H1 (cell line): ENCODE measurements around the gene AASDH. TPM values are rescaled to one million over a fixed set of nuclear protein-coding genes. Genes with fewer than 3 reads are reported as not detected.

Experiments used
- CTCF ChIA-PET: fragments of 300-600 bp; sonication (Branson Sonifier 250); formaldehyde crosslinking; loops from one replicate; lab custom pipeline; 2021; ENCODE audit not compliant: partially characterized antibody; lab: Charles Lee
- POLR2A ChIA-PET: fragments of 300-600 bp; sonication (Branson Sonifier 250); formaldehyde crosslinking; loops from one replicate; lab custom pipeline; 2021; ENCODE audit warnings: inconsistent platforms; ENCODE audit not compliant: partially characterized antibody; lab: Charles Lee
- DNase-seq, 2 experiments: peaks; one replicate each; pipeline versions ENCODE4 v3.0.0 to v3.0.0-alpha.2; 2010 to 2022; ENCODE audit warnings: low spot score in 2 of 2, low read depth in 1 of 2, mixed read lengths in 1 of 2
- FAIRE-seq: peaks from 2 replicates; lab custom pipeline; 2011; peaks lifted over from hg19 to GRCh38; lab: Jason Lieb, UNC
- H2AFZ ChIP-seq: 2 replicates; pipeline ENCODE4 v1.8.1; 2012; ENCODE audit warnings: low read length, inconsistent platforms
- H2AK5ac ChIP-seq: 2 replicates; pipeline ENCODE4 v1.6.1; 2013; ENCODE audit warnings: low read depth, low read length
- H2BK120ac ChIP-seq: replicated peaks from 2 replicates; pipeline ENCODE3; 2013; ENCODE audit warnings: low read depth, low read length, inconsistent platforms
- H2BK12ac ChIP-seq: 2 replicates; pipeline ENCODE4 v1.6.1; 2013; ENCODE audit warnings: low read depth, low read length
- H2BK15ac ChIP-seq: 2 replicates; pipeline ENCODE4 v1.6.1; 2013; ENCODE audit warnings: low read length
- H2BK20ac ChIP-seq: 2 replicates; pipeline ENCODE4 v1.6.1; 2013; ENCODE audit warnings: low read length
- H2BK5ac ChIP-seq: 2 replicates; pipeline ENCODE4 v1.6.1; 2013; ENCODE audit warnings: low read depth, low read length
- H3K14ac ChIP-seq: 2 replicates; pipeline ENCODE4 v1.6.1; 2013; ENCODE audit warnings: inconsistent platforms; ENCODE audit not compliant: insufficient read length
- H3K18ac ChIP-seq: 2 replicates; pipeline ENCODE4 v1.6.1; 2013; ENCODE audit warnings: low read length; ENCODE audit errors: extremely low read depth
- H3K23ac ChIP-seq: 2 replicates; pipeline ENCODE4 v1.6.1; 2013; ENCODE audit warnings: inconsistent platforms; ENCODE audit not compliant: insufficient read length
- H3K23me2 ChIP-seq: 2 replicates; pipeline ENCODE4 v1.6.1; 2013; ENCODE audit warnings: low read depth, low read length
- H3K27ac ChIP-seq: 2 replicates; pipeline ENCODE4 v1.6.1; 2011; ENCODE audit warnings: low read depth, low read length, inconsistent platforms
- H3K27me3 ChIP-seq, 4 experiments: replicated peaks in 1 of 4; 1 replicate in 1 of 4; 2 replicates in 3 of 4; pipeline versions ENCODE4 v1.6.1 to v1.8.1; 2011 to 2013; ENCODE audit warnings: low read length in 3 of 4, mild to moderate bottlenecking in 3 of 4, inconsistent platforms in 2 of 4, mixed read lengths in 2 of 4, moderate library complexity in 1 of 4; ENCODE audit not compliant: control insufficient read depth in 3 of 4, insufficient read depth in 3 of 4; ENCODE audit errors: extremely low read depth in 1 of 4
- H3K36me3 ChIP-seq, 4 experiments: 2 replicates each; pipeline versions ENCODE4 v1.6.1 to v1.8.1; 2011 to 2013; ENCODE audit warnings: mild to moderate bottlenecking in 4 of 4, low read length in 3 of 4, moderate library complexity in 2 of 4, control low read depth in 1 of 4, inconsistent platforms in 1 of 4; ENCODE audit not compliant: insufficient read depth in 4 of 4, control insufficient read depth in 2 of 4
- H3K4ac ChIP-seq: replicated peaks from 2 replicates; pipeline ENCODE3; 2013; ENCODE audit warnings: low read length, low read depth, mixed read lengths, inconsistent platforms; ENCODE audit not compliant: insufficient read length
- H3K4me1 ChIP-seq, 4 experiments: replicated peaks in 1 of 4; 1 replicate in 1 of 4; 2 replicates in 3 of 4; pipeline versions ENCODE4 v1.6.1 to v1.8.1; 2011 to 2013; ENCODE audit warnings: low read length in 3 of 4, inconsistent platforms in 2 of 4, mixed read lengths in 1 of 4; ENCODE audit not compliant: insufficient read depth in 4 of 4, control insufficient read depth in 3 of 4
- H3K4me2 ChIP-seq, 2 experiments: 2 replicates each; pipeline versions ENCODE4 v1.6.1 to v1.8.1; 2011 to 2013; ENCODE audit warnings: low read depth in 2 of 2, low read length in 2 of 2, control low read depth in 1 of 2, inconsistent platforms in 1 of 2, mild to moderate bottlenecking in 1 of 2; ENCODE audit not compliant: insufficient read depth in 1 of 2
- H3K4me3 ChIP-seq, 4 experiments: fragments of 200-600, 300-600 bp in 1 of 4; sonication (generic), shearing (Covaris generic), sonication (Bioruptor Twin) in 1 of 4; 2 replicates each; pipeline versions ENCODE4 v1.5.1 to v1.8.1; 2011 to 2016; ENCODE audit warnings: low read length in 4 of 4, low read depth in 3 of 4, control low read depth in 2 of 4, inconsistent platforms in 2 of 4, mild to moderate bottlenecking in 2 of 4, mixed read lengths in 1 of 4, moderate library complexity in 1 of 4; ENCODE audit not compliant: insufficient read depth in 2 of 4; ENCODE audit errors: extremely low read depth in 1 of 4
- H3K56ac ChIP-seq: replicated peaks from 2 replicates; pipeline ENCODE3; 2013; ENCODE audit warnings: low read depth, mild to moderate bottlenecking, mixed read lengths, low read length, inconsistent platforms; ENCODE audit not compliant: insufficient read length
- H3K79me1 ChIP-seq: 2 replicates; pipeline ENCODE4 v1.6.1; 2013; ENCODE audit warnings: low read depth, low read length, control low read depth
- H3K79me2 ChIP-seq, 2 experiments: 2 replicates each; pipeline versions ENCODE4 v1.6.1 to v1.8.1; 2012 to 2013; ENCODE audit warnings: low read length in 2 of 2, mild to moderate bottlenecking in 2 of 2, inconsistent platforms in 1 of 2; ENCODE audit not compliant: insufficient read depth in 2 of 2, control insufficient read depth in 1 of 2
- H3K9ac ChIP-seq, 4 experiments: replicated peaks in 1 of 4; 1 replicate in 1 of 4; 2 replicates in 3 of 4; pipeline versions ENCODE4 v1.6.1 to v1.8.1; 2011 to 2013; ENCODE audit warnings: low read depth in 3 of 4, low read length in 3 of 4, control low read depth in 2 of 4, mild to moderate bottlenecking in 2 of 4, moderate library complexity in 2 of 4, inconsistent platforms in 1 of 4; ENCODE audit errors: extremely low read depth in 1 of 4
- H3K9me3 ChIP-seq, 2 experiments: 2 replicates each; pipeline versions ENCODE4 v1.6.1 to v1.8.1; 2012 to 2013; ENCODE audit warnings: mild to moderate bottlenecking in 2 of 2, moderate library complexity in 2 of 2, control low read depth in 1 of 2, inconsistent platforms in 1 of 2, low read depth in 1 of 2, low read length in 1 of 2, mixed read lengths in 1 of 2; ENCODE audit not compliant: insufficient read depth in 2 of 2
- H4K20me1 ChIP-seq, 2 experiments: replicated peaks in 1 of 2; 2 replicates each; pipeline versions ENCODE3 to v1.8.1; 2011 to 2013; ENCODE audit warnings: inconsistent platforms in 2 of 2, low read length in 2 of 2, mild to moderate bottlenecking in 1 of 2; ENCODE audit not compliant: insufficient read depth in 2 of 2, control insufficient read depth in 1 of 2
- H4K5ac ChIP-seq: 2 replicates; pipeline ENCODE4 v1.6.1; 2013; ENCODE audit warnings: low read length, low read depth, mixed read lengths, inconsistent platforms; ENCODE audit not compliant: insufficient read length
- H4K8ac ChIP-seq: 2 replicates; pipeline ENCODE4 v1.8.0; 2013; ENCODE audit warnings: mild to moderate bottlenecking, moderate library complexity, low read length, inconsistent platforms; ENCODE audit not compliant: insufficient read depth; ENCODE audit errors: extremely low read depth
- H4K91ac ChIP-seq: replicated peaks from 2 replicates; pipeline ENCODE3; 2013; ENCODE audit warnings: low read length, mixed read lengths, inconsistent platforms; ENCODE audit not compliant: insufficient read length
- CHD2 ChIP-seq: IDR thresholded peaks from 2 replicates; pipeline ENCODE4 v1.6.1; 2012; ENCODE audit warnings: low read length, improper control_type of control experiment
- GABPA ChIP-seq: IDR thresholded peaks from 2 replicates; pipeline ENCODE4 v1.6.1; 2011; ENCODE audit warnings: mild to moderate bottlenecking, low read length, moderate library complexity, borderline replicate concordance; ENCODE audit not compliant: insufficient read depth
- RNF2 ChIP-seq: fragments of 200-900, 300-1000 bp; sonication (generic); IDR thresholded peaks from 2 replicates; pipeline ENCODE4 v1.7.1; 2016; ENCODE audit warnings: borderline replicate concordance, low read depth, mild to moderate bottlenecking, antibody characterized with exemption, low read length; ENCODE audit not compliant: poor library complexity, severe bottlenecking; ENCODE audit errors: missing control alignments
- RXRA ChIP-seq: IDR thresholded peaks from 2 replicates; pipeline ENCODE4 v1.6.1; 2011; ENCODE audit warnings: low read depth, mild to moderate bottlenecking, low read length, moderate library complexity; ENCODE audit not compliant: insufficient read depth
- polyA plus RNA-seq, 7 experiments: library from polyadenylated mRNA; depleted of rRNA in 3 of 7; stranded (reverse) in 5 of 7; unstranded in 2 of 7; fragments of >200 nt in 5 of 7; fragments of 200-250 nt in 2 of 7; gene quantifications; 1 replicate in 5 of 7; 2 replicates in 1 of 7; 4 replicates in 1 of 7; pipeline versions ENCODE4 v1.2.1 to v1.2.3, GENCODE V29; 2011 to 2013; ENCODE audit warnings: missing spikeins in 2 of 7, mixed read lengths in 2 of 7
- total RNA-seq: library from RNA; stranded (reverse); fragmentation: NEBNext Ultra II Directional; extraction: Animal tissue kit (Norgen Biotek cat#: 25700); gene quantifications from 2 replicates; pipeline ENCODE4 v1.2.1, GENCODE V29; 2021

Gene AASDH
- total and polyA plus RNA-seq, 2 of the 8 experiments (the other 6 are each of a cell fraction or from before 2014, with no cell fraction given) = 8.0 to 10.9 TPM

DNA sequence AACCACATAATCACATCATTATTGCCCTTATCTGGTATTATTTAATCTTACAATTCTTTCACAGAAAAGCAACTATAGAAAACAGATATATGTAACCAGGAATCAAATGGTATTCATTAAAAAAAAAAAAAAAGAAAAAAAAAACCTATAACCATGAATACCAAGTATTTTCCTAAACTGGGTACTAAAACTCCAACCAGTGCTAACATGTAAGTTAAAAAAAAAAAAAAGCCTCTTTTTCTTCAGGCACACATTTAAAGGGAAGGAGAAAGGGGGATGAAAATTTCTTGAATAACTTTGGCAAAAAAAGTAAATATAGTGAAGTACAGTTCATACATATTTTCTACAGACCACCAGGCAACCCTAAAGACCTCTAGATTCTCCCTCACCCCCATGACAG lies 46.0 kb upstream of the AASDH start:
- H2AFZ ChIP-seq = no peak overlapping the region
- no peak overlapping the region for H3K14ac ChIP-seq
- H3K27ac ChIP-seq = no peak overlapping the region
- no peak overlapping the region for H3K18ac ChIP-seq
- H3K4me3 ChIP-seq = peak overlapping the region; percentile 87 to 96 (median 90); a peak in 5 of 8 replicates
- H3K36me3 ChIP-seq = peaks cover 0 to 7% (median 0%) of the 10 kb centered on the region in 4 experiments; a peak in 1 of 8 replicates
- H3K4ac ChIP-seq = no peak overlapping the region
- H3K4me1 ChIP-seq = peaks cover 0 to 2% (median 0%) of the 10 kb centered on the region in 4 experiments; a peak in 3 of 7 replicates
- H3K9ac ChIP-seq = no peak overlapping the region
- ChIA-PET POLR2A (interaction anchor here (0.7 to 7.7 kb wide), 8 partner anchors 11 to 192 kb away, joined by 3 to 96 read pairs (median 5); partner anchors contain the start of gene AASDH), CTCF (interaction anchor here (1.1 to 3.3 kb wide), 3 partner anchors 8 to 30 kb away, joined by 3 to 16 read pairs (median 3); no protein-coding TSS in a partner anchor)
- H4K8ac ChIP-seq = no peak overlapping the region
- peak overlapping the region; percentile 59 to 71 for H3K4me2 ChIP-seq
- H4K20me1 ChIP-seq = peaks cover 8 to 12% of the 10 kb centered on the region in 2 experiments
- no peak overlapping the region for H2BK5ac ChIP-seq
- H2BK20ac ChIP-seq = no peak overlapping the region
- no peak overlapping the region for H2BK12ac ChIP-seq
- FAIRE-seq (no peak), DNase-seq (no peak)
- no peaks in the 10 kb centered on the region for H3K27me3 ChIP-seq
- no peak overlapping the region for H3K23ac ChIP-seq
- H3K56ac ChIP-seq = no peak overlapping the region
- no peak overlapping the region for H2BK15ac ChIP-seq
- H2AK5ac ChIP-seq = no peak overlapping the region
- no peak overlapping the region for H2BK120ac ChIP-seq
- H3K79me1 ChIP-seq = no peaks in the 10 kb centered on the region
- TF ChIP-seq GABPA (no peak), RNF2 (no peak), CHD2 (no peak), RXRA (no peak)
- TF ChIP-seq, all 59 proteins: peak for 0
- H3K9me3 ChIP-seq = no peaks in the 10 kb centered on the region
- peaks cover 42 to 92% of the 10 kb centered on the region in 2 experiments for H3K79me2 ChIP-seq
- no peak overlapping the region for H4K5ac ChIP-seq
- H3K23me2 ChIP-seq = peaks cover 10% of the 10 kb centered on the region
- no peak overlapping the region for H4K91ac ChIP-seq
